Natural killer cell (primary cell): ENCODE data around the gene SPAST. TPM values are rescaled to one million over a fixed set of nuclear protein-coding genes. Genes with fewer than 3 reads are reported as not detected.
"Not testable (repeated sequence)": the region's sequence is repeated elsewhere in the genome, so short reads cannot be mapped to it uniquely, and the experiment has no call there.

ENCODE experiments used
- ATAC-seq, 3 donors: fragments of 150-1000 bp in 2 of 3; fragments of 200-7000 bp in 1 of 3; cut with Tn5 transposase; 1 replicate in 1 of 3; 2 replicates in 2 of 3; pipeline ENCODE4 v1.10.0; 2021; ENCODE audit warnings: mild to moderate bottlenecking in 2 of 3, moderate library complexity in 2 of 3
- DNase-seq, 2 donors: peaks; one replicate each; pipeline versions ENCODE4 v3.0.0 to v3.0.0-alpha.2; 2013 to 2021; ENCODE audit warnings: mixed read lengths in 1 of 2
- H3K27ac ChIP-seq: one replicate; pipeline ENCODE4 v1.5.1; 2013; ENCODE audit warnings: mild to moderate bottlenecking, low read length
- H3K27me3 ChIP-seq: one replicate; pipeline ENCODE4 v1.6.1; 2013; ENCODE audit warnings: low read length; ENCODE audit not compliant: control insufficient read depth, insufficient read depth
- H3K36me3 ChIP-seq: one replicate; pipeline ENCODE4 v1.6.1; 2013; ENCODE audit warnings: low read length; ENCODE audit not compliant: control insufficient read depth, insufficient read depth
- H3K4me1 ChIP-seq: one replicate; pipeline ENCODE4 v1.6.1; 2013; ENCODE audit warnings: low read length; ENCODE audit not compliant: control insufficient read depth, insufficient read depth
- H3K4me3 ChIP-seq: one replicate; pipeline ENCODE4 v1.5.1; 2013; ENCODE audit warnings: low read length
- H3K9me3 ChIP-seq: one replicate; pipeline ENCODE4 v1.6.1; 2013; ENCODE audit warnings: low read length; ENCODE audit not compliant: control insufficient read depth, insufficient read depth
- H3K27ac Mint-ChIP-seq, 2 donors: one replicate each; pipeline ENCODE4 v1.8.0; 2022; ENCODE audit warnings: mild to moderate bottlenecking in 2 of 2, mixed read lengths in 2 of 2, moderate library complexity in 1 of 2
- H3K27me3 Mint-ChIP-seq, 2 donors: one replicate each; pipeline ENCODE4 v1.8.0; 2022; ENCODE audit warnings: low read depth in 2 of 2, mixed read lengths in 2 of 2
- H3K36me3 Mint-ChIP-seq: one replicate; pipeline ENCODE4 v1.8.0; 2022; ENCODE audit warnings: mixed read lengths
- H3K4me1 Mint-ChIP-seq, 2 donors: one replicate each; pipeline ENCODE4 v1.8.0; 2022; ENCODE audit warnings: mixed read lengths in 2 of 2
- H3K4me3 Mint-ChIP-seq: one replicate; pipeline ENCODE4 v1.8.0; 2022; ENCODE audit warnings: mild to moderate bottlenecking, moderate library complexity, mixed read lengths
- H3K9me3 Mint-ChIP-seq, 2 donors: one replicate each; pipeline ENCODE4 v1.8.0; 2022; ENCODE audit warnings: mixed read lengths in 2 of 2
- CTCF ChIP-seq: fragments of 200-600 bp; IDR thresholded peaks from one replicate; pipeline ENCODE4 v1.8.0; 2022; ENCODE audit warnings: antibody characterized with exemption
- WGBS: methylation state at CpG from one replicate; pipeline ENCODE4 v1.1.7; 2013; ENCODE audit warnings: missing lambda C conversion rate; ENCODE audit not compliant: insufficient coverage; 5-methylcytosine and 5-hydroxymethylcytosine counted together
- intact Hi-C: fragments of 100-400 bp; cut with micrococcal nuclease; formaldehyde crosslinking; loops from one replicate; pipeline ENCODE4 v1.14.2; 2022
- total RNA-seq, 4 donors: library from RNA; stranded (reverse); fragments of 120-200 nt in 1 of 4; gene quantifications; one replicate each; pipeline versions ENCODE4 v1.2.3 to v1.2.4, GENCODE V29; 2013 to 2022

The SPAST gene
- total RNA-seq, 3 donors from 2014 or later (not counting 1 experiment from before 2014, with no cell fraction given): 16.8 to 27.5 (median 22.5) TPM

- Histone ChIP-seq H3K36me3 (peaks cover 18% of the 10 kb centered on the region), H3K27ac (no peak overlapping the region)
Observed at GRCh38 chr2:32189011-32189410, 125.7 kb downstream of the SPAST start.

GRCh38 chr2:32192418-32192817 lies 129.1 kb downstream of the SPAST start:
- TF ChIP-seq CTCF: no peak
- H3K36me3 ChIP-seq: peaks cover 22% of the 10 kb centered on the region
- intact Hi-C loops: no loop called here
- H3K27ac ChIP-seq: no peak overlapping the region
- Mint-ChIP-seq H3K36me3 (no peaks in the 10 kb centered on the region), H3K27ac (no peak overlapping the region), H3K4me1 (no peaks in the 10 kb centered on the region), H3K27me3 (no peaks in the 10 kb centered on the region), H3K4me3 (no peak overlapping the region), H3K9me3 (no peaks in the 10 kb centered on the region)
- ATAC-seq (no peak), DNase-seq (no peak)
- no peaks in the 10 kb centered on the region for H3K27me3 ChIP-seq
- no CpG with 5 or more reads among the region's 1 CpG for WGBS
- H3K4me1 ChIP-seq: peaks cover 3% of the 10 kb centered on the region
- no peaks in the 10 kb centered on the region for H3K9me3 ChIP-seq
- no peak overlapping the region for H3K4me3 ChIP-seq

More at GRCh38 chr2:32189011-32189410, 125.7 kb downstream of the SPAST start:
- DNase-seq (no peak), ATAC-seq (no peak)
- no peak for TF ChIP-seq CTCF
- 94% methylated on average over 5 of the region's 6 CpGs for WGBS
- Mint-ChIP-seq H3K4me1 (no peaks in the 10 kb centered on the region), H3K9me3 (no peaks in the 10 kb centered on the region), H3K4me3 (no peak overlapping the region), H3K27me3 (no peaks in the 10 kb centered on the region), H3K36me3 (no peaks in the 10 kb centered on the region), H3K27ac (no peak overlapping the region)
- intact Hi-C loops: no loop called here
- Histone ChIP-seq H3K4me1 (peaks cover 3% of the 10 kb centered on the region), H3K27me3 (no peaks in the 10 kb centered on the region), H3K9me3 (no peaks in the 10 kb centered on the region), H3K4me3 (no peak overlapping the region)

- Histone ChIP-seq H3K9me3 (no peaks in the 10 kb centered on the region), H3K4me1 (no peaks in the 10 kb centered on the region), H3K27ac (no peak overlapping the region), H3K36me3 (peaks cover 44% of the 10 kb centered on the region), H3K27me3 (no peaks in the 10 kb centered on the region), H3K4me3 (no peak overlapping the region)
- Mint-ChIP-seq H3K4me1 (peaks cover 0 to 7% of the 10 kb centered on the region in 2 donors), H3K27me3 (no peaks in the 10 kb centered on the region), H3K27ac (peak overlapping the region in 1 of 2 donors; percentile 6), H3K36me3 (peaks cover 14% of the 10 kb centered on the region), H3K9me3 (no peaks in the 10 kb centered on the region), H3K4me3 (no peak overlapping the region)
- intact Hi-C loops: no loop called here
- DNase-seq (no peak), ATAC-seq (no peak)
- WGBS: 92% methylated on average over 1 of the region's 1 CpG
- TF ChIP-seq CTCF: no peak
Observed at GRCh38 chr2:32200814-32201213, 137.5 kb downstream of the SPAST start.

- 99% methylated on average over 3 of the region's 3 CpGs for WGBS
Observed at GRCh38 chr2:32203428-32203827, 140.1 kb downstream of the SPAST start.

More at GRCh38 chr2:32203428-32203827, 140.1 kb downstream of the SPAST start:
- H3K4me3 ChIP-seq, H3K27me3 Mint-ChIP-seq, intact Hi-C loops, H3K27ac ChIP-seq, H3K27ac Mint-ChIP-seq, H3K9me3 ChIP-seq, H3K9me3 Mint-ChIP-seq, H3K4me3 Mint-ChIP-seq, H3K4me1 Mint-ChIP-seq, DNase-seq, ATAC-seq, H3K4me1 ChIP-seq, H3K27me3 ChIP-seq: not testable (repeated sequence)
- H3K36me3 ChIP-seq: peaks cover 29% of the 10 kb centered on the region
- H3K36me3 Mint-ChIP-seq: peaks cover 14% of the 10 kb centered on the region

Other genes with a start within 250 kb of the SPAST start
- 10 to 100 TPM; 48.6 to 51.9 (median 51.7) TPM for gene MEMO1, start 52.5 kb upstream of the SPAST start, total RNA-seq
- gene DPY30, start 23.8 kb upstream of the SPAST start, total RNA-seq: 10 to 100 TPM; 24.3 to 36.6 (median 25.7) TPM
- 10 to 100 TPM in 2 of 3 donors, 1 to 10 TPM in 1; 8.3 to 14.0 (median 12.8) TPM for gene SLC30A6, start 102.3 kb downstream of the SPAST start, total RNA-seq
- gene NLRC4, start 201.3 kb downstream of the SPAST start, total RNA-seq: under 1 TPM; 0.30 to 0.54 (median 0.36) TPM
- gene YIPF4, start 214.3 kb downstream of the SPAST start, total RNA-seq: 10 to 100 TPM; 17.9 to 34.9 (median 18.1) TPM